ENCODE measurements around the gene OR2T35.

Gene OR2T35

DNA sequence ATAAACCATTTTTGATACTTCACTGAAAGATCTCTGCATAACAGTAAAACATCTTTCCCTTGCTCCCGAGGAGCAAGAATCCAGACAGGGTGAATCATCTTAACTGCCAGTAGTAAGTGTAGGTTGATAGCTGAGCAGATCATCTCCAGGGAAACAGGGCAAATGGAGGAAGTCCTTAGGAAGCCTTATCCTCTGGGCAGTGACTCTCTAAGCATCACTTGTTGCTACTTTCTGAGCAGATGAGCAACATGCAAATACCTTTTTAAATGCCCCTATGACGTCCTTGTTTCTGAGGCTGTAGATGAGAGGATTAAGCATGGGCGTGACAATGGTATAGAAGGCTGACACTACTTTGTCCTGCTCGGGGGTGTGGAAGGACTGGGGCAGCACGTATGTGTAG lies 19.1 kb downstream of the OR2T35 start:
- no peak for DNase-seq

GRCh38 chr1:248625166-248625565 lies 19.9 kb downstream of the OR2T35 start:
- no peak for DNase-seq

- no peak for DNase-seq
Observed at GRCh38 chr1:248622570-248623001, 22.5 kb downstream of the OR2T35 start.

DNA sequence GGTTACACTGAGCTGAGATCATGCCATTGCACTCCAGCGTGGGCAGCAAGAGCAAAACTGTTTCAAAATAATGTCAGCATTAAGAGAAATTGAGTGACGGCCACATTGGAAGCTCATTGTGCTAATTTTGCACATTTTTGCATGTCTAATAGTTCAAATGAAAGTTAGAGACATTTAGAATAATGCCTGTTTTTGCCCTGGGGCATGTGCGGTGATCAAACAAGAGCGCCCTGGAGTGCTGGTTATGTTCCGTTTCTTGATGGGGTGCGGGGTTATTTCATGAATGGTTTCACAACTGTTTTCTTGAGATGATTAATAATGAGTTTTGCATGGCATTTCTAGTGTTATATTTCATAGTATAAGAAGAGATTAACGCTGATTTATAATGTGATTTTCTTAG lies 23.3 kb downstream of the OR2T35 start:
- no peak for DNase-seq

DNA sequence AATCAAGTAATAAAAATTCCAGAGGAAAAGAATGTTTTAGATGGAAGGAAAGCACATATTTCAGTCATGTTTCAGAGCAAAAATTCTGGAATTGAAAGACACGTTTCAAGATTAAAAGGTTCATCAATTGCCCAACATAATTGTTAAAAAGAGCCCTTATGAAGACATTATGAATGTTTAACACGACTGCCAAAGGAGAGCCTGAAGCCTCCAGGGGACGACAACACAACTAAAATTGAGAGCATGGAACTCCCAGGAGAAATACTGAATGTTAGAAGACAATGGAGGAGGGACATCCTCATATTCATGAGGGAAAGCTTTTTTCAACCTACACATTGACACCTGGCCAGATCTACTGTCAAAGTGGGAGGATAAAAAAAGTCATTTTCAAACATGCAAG lies 26.2 kb downstream of the OR2T35 start:
- no peak for DNase-seq

- DNase-seq = no peak
Observed at GRCh38 chr1:248618119-248618518, 27.0 kb downstream of the OR2T35 start.

DNA sequence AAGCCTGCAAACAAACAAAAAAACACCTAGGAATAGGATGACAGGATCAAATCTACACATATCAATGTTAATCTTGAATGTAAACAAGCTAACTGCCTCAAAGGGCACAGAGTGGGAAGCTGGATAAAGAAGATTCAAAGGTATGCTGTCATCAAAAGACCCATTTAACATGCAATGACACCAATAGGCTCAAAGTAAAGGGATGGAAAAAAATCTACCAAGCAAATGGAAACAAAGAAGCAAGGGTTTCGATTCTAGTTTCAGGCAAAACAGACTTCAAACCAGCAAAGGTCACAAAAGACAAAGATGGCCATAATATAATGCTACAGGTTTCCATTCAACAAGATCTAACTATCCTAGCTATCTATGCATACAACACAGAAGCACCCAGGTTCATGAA lies 31.3 kb downstream of the OR2T35 start:
- DNase-seq = no peak

- no peak for DNase-seq
Observed at GRCh38 chr1:248611883-248612414, 33.1 kb downstream of the OR2T35 start.

DNA sequence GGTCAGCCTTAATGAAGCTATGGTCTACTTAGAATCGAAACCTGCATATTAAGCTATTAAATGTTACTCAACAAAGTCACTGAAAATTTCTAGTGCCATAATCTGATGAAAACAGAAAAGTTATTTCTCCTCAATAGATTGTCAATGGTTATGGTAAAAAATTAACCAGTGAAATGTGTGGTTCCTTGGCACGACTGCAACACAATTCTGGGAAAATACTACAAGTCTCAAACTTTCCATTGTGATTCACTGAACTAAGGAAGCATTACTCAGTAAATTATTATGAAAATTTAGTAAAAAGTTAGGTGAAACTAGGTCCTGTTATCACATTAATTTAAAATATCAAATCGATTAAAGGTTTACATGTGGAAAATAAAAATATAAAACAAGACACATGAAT lies 34.8 kb downstream of the OR2T35 start:
- DNase-seq = no peak

- no peak for DNase-seq
Observed at GRCh38 chr1:248599396-248599795, 45.7 kb downstream of the OR2T35 start.

GRCh38 chr1:248597589-248597988 lies 47.5 kb downstream of the OR2T35 start, which contains the start of gene OR2T10:
Gene OR2T10, minus strand, starts transcription at chr1:248597700. Its CDS starts 3,932 bp downstream, at chr1:248593768.
- no peak for DNase-seq

DNA sequence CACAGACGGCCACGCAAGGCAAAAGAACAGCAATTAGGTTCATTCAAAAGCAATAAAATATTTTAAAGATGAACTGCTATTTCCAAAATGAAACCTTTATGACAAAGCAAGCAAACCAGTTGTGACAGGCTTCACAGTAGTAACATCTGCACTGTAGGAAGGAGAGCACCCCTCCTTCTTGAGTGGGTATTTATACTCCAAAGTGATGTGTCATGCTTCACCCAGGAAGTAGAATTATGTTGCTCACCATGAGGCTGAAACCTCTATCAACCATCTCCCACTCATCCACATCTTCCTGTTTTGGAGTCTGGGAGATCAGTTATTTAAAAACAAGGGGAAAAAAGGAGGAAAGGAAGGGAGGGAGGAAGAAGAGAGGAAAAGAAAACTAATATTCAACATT lies 48.5 kb downstream of the OR2T35 start:
- no peak for DNase-seq

DNA sequence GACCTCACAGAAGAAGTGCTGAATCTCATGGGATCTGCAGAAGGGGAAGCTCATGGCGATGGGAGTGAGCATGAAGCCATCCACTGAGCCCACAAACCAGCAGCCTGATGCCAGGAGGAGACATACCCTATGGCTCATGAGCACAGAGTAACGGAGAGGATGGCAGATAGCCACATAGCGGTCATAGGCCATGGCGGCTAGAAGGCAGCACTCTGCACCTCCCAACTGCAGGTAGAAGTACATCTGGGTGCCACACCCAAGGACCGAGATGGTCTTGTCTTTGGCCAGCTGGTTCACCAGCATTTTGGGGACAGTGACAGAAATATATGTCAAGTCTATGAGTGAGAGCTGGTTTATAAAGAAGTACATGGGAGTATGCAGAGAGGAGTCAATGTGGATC lies 51.9 kb downstream of the OR2T35 start:
- no peak for DNase-seq

DNA sequence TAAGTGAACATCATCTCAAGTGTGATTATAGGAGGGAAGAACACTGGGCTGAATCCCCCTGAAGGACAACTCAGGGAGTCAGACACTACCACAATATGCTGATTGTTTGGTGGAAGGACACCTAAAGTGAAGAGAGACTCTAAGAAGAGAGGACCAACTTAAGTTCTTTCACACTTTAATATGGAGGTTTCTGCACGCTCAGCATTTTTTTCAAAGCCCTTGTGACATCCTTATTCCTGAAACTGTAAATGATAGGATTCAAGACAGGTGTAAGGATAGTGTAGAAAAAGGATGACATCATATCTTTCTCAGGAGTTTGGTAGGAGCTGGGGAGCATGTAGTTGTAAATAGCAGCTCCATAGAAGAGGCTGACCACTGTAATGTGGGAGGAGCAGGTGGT lies 52.4 kb downstream of the OR2T35 start:
- no peak for DNase-seq

- DNase-seq = no peak
Observed at GRCh38 chr1:248590055-248590454, 55.0 kb downstream of the OR2T35 start.

DNA sequence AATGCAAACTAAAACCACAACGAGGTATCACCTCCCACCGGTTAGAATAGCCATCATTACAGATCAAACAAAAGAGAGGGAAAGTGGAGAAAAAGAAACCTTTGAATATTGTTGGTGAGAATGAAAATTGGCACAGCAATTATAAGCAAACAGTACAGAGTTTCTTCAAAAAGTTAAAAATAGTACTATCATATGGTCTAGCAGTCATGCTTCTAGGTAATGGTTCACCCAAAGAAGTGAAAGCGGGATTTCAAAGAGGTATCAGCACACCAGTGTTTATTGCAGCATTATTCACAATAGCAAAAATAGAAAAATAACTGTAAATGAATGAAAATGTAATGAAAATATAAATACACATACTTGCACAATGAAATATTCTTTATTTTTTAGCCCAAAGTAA lies 55.7 kb downstream of the OR2T35 start:
- no peak for DNase-seq
